RKO (cell line): ENCODE data around the gene CDCA7L.
"Not testable (repeated sequence)": the region's sequence is repeated elsewhere in the genome, so short reads cannot be mapped to it uniquely, and the experiment has no call there.

Experiments used
- DNase-seq: peaks from one replicate; pipeline ENCODE4 v3.0.0-alpha.2; 2016; ENCODE audit warnings: low spot score

CDCA7L gene

DNA sequence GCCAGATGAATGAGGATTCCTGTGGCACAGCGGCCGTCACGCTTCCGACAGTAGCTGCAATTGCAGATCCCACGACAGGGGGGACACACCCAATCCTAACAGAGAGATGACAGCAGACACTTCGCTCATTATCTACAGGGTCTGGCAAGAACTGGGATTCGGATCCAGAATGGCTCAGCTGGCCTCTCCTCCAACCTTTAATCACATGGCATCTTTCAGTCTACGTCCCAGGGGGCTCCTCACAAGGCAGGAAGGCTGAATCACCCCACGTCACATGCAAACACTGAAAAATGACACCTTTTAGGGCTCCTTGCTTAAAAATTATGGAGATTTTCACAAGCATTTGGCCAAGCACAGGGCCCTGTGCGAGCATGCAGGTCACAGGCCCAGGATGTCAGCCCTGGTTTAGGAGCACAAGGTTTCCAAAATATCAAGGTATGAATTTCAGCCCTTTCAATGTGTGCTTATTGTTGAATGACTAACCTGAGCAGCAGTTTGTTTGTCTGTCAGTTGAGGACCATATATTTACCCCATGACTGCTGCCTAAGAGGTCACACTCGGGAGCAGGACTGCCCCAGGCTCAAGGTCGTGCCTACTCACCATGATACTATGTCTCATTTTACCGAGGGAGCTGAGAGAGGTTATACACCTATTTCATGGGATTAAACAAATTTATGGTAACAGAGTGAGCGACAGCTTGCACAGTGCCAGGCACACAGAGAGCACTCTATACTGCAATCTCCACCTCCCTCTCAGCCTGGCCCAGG lies 42.5 kb downstream of the CDCA7L start:
- DNase-seq = no peak

DNA sequence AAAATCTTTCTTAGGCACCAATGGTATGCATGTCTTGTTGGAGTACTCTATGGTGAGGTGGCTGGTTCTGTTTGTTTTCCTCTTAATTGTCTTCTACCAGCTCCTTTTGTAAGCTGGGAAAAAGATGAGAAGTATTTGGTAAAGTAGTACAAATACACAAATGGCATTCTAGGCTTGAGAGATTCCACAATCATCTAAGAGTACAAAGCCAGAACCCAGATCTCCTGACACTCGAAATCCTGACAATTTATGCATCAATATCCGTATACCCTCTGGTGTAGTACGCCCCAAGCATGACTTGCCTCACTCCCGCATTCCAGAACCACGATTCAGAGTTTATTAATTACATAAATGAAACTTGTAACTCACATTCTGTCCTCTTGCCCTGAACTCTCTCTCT lies 43.5 kb downstream of the CDCA7L start:
- peak; percentile 28 for DNase-seq

DNA sequence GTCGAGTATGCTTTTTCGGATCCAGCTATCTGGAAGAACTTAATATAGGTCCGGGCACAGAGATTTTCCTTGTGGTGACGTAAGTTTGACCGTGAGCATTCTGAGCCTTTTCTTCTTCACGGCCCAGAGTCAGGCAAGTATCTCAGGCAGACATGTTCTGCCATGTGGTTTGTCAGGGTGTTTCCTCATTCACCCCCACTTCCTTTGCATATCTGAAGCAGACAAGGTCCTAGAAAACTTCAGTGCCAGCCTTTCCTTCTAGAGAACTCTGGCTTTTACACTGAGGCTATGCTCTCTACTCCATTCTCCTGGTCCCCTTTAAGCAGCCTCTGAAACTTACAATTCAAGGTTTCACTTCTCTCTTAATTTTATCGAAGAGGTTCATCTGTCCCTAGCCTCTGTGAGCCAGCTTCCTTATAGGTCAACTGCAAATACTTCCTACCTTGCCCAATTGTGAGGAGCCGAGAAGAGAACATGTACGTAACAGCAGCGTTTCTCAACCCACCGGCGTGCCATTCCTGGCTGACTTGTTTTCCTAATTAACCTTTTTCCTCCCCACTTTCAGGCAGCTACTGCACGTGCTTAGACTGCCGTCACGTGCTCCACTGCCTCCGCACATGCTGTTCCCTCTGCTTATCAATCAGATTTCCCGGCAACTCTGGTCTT lies 47.3 kb downstream of the CDCA7L start:
- no peak for DNase-seq

DNA sequence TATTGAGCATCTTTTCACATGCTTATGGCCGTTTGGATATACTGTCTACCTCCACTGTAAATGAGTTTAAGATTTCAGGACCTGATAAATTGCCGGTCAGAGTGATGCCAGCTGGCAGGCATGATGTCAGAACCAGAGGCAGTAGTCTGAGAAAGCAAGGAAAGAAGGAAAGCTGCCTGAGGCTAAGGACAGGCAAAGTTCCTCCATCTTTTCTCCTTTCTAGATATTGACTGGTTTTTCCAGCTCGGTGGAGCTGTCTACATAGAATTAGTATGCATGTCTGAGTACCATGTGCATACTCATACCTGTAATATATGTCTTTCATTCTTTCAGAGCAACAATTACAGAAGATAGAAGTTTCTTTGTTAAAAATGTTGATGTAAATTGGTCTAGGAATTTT lies 52.3 kb downstream of the CDCA7L start:
- no peak for DNase-seq

DNA sequence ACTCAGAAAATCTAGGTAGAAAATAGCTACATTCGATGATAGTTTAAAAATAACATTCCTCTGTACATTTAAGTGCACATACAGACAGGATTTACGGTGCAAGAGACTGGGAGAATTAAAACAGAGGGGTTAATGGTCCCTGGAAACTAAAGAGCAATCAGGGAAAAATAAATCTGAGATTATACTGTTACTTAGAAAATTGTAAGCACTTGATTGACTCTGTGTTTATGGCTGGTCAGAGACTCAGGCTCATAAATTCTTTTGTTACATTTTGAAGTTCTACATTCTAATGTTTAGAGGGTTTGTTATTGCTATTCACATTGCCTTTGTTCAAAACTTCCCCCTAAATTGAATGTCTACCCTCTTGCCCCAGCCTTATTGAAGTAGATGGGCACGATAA lies 54.4 kb downstream of the CDCA7L start:
- no peak for DNase-seq

DNA sequence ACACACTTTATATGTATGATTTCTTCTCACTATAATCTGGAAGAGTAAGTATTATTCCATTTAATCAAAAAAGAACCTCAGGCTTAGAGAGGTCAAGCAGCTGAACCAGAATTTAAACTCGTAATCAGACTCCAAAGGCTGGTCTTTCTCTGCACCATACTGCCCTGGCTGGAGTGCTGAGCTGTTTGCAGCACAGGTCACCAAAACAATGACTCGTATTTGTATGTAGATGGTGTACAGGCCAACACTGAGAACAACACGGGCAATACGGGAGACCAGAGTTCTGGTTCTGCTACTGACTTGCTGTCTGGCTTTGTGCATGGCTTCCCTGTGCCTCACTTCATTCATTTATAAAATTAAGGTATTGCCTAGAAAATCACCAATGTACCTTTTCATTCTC lies 57.9 kb downstream of the CDCA7L start:
- no peak for DNase-seq

DNA sequence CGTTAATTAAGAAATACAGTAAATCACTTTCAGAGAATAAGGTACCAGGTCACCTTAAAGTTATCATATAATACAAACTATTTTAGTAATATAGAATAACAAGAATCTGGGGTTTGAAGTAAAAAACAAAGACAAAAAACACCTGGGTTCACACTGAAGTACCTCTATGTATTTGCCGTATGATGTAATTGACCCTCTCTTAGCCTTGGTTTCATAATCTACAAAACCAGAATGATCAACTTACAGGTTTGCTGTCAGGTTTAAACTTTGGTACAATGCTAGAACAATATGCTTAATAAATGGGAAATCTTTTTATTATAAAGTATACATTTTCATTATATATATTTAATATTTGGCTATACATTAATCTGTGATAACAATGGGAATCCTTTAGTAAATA lies 58.3 kb downstream of the CDCA7L start:
- DNase-seq = no peak

DNA sequence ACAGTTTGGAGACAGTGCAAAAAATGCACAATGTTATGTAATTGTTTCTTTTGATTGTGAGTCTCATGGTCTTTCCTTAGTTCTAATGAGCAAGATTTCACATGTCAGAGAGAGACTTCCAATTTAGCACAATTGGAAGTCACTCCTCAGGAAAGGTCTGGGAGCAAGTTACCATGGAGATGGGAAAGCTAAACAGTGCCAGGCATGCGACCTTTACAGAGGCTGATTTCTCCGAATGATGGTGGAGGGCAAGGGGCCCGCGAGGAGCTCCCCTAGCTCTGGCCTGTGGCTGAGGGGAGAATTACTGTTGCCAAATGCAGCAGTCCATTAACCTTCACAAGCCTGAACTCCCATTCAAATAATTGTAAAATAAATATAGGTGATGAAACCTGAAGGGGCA lies 59.3 kb downstream of the CDCA7L start:
- no peak for DNase-seq

DNA sequence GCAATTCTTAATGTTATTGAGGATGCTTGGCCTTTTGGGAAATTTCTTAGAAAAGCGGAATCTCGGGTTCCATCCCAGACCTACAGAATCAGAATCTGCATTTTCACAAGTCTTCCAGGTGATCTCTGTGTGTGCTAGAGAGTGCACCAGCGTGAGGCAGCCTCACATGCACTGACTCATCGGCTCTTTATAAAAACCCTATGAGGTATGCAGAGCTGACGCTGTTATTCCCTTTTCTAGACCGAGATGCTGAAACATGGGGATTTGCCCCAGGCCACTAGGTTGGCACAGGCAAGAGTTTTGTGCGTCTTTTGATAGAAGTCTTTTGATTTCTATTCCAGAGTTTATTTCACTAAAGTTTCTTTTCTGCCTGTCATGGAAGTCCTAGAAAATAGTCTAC lies 61.2 kb downstream of the CDCA7L start:
- no peak for DNase-seq

DNA sequence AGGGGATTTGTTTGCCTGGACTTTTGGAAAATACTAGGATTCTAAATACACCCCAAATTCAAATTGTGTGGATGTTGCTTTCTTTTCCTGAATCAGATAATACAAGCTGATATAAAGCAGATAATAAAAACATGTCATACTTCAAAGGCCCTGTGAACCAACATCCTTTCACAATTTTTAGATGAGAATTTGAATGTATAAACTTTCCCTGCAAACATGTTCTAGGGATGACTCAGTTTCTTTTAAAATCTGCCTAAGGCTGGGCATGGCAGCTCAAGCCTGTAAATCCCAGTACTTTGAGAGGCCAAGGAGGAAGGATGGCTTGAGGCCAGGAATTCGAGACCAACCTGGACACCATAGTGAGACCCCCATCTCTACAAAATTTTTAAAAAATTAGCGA lies 62.2 kb downstream of the CDCA7L start:
- not testable (repeated sequence) for DNase-seq

DNA sequence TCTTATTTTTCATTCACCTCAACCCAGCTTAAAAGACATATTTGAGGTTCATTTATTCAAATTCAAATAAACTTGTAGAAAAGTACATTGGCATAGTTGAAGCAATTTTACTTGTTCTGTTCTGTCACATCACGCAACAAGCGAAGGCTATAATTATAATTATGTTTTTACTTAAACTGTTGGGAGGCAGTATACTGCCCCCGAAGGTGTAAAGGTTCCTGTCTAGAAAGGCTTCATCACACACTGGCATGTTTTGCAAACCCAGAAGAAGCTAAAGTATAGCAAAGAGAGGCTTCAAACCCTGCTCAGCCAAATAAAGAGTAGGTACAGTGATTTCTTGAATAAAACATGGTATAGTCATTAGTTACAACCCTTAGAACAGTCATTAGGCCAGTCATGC lies 62.6 kb downstream of the CDCA7L start:
- DNase-seq = peak; percentile 2

DNA sequence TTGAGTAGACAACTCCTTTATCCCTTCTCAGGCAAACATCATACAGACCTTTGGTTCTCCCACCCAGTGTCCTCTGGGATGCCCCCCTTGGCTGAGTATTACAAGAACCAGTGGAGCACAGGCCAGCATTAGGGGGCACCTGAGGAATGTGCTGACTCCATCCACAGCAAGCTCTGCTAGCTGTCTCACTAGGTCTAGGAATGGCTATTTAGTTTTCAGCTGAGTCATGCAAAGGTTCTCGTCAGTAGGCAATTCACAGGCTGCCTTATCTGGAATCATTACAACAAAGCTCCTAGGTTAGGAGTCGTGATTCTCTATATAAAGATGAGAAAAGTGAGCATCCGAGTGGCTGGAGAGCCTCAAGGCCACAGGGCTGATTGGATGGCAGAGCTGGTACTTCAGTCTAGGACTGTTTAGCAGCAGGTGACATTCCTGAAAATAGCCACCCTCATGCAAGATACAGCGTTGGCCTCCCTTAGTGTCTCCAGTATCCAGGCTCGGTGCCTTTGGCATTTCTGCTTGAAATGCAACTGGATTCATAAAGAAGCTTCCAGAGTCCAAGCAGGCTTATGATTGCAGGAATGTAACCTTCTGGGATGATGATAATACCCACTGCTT lies 75.8 kb downstream of the CDCA7L start:
- peak; percentile 4 for DNase-seq

DNA sequence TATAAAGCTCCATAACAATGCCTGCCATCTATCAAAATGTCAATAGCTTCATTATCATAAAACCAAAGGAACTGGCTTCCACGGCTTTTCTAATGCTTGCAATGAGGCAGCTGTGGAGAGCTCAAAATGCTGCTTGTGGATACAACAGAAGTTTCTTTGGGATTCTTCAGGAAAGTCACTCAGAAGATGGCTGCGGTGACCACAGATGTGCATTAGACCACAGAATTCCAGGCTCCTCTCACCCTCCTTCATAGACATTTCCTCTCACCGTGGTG lies 77.2 kb downstream of the CDCA7L start:
- no peak for DNase-seq

DNA sequence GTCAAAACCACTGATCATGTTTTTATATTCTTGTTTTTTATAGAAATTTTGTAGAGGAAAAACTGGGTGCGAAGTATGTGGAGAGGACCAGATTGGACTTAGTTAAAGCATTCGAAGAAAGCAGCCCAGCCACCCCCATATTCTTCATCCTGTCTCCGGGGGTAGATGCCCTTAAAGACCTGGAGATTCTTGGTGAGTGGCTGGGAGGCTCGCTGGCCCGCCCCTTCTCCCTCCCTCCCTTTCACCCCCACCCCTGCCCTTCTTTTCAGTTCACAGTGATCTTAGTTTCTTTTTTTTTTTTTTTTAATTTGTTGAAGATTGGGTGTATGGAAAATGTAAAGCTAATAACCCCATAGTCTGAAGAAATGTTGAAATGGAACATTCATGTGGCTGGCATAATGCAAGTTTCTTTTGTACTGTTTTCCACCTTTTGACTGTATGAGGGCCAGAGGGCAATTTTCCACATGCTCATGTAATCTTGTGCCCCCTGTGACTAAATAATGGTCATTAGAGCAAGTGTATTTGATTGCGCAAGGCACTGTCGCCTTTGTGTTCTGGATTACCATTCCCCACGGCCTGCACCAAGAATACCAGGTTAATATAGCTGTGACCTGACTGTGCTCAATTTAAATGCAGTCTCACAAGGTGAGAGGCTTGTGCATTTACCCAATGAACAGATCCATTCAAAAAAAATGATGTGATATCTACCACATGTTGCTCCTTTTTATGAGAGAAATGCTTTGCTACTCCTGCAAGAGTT lies 77.7 kb downstream of the CDCA7L start:
- no peak for DNase-seq

DNA sequence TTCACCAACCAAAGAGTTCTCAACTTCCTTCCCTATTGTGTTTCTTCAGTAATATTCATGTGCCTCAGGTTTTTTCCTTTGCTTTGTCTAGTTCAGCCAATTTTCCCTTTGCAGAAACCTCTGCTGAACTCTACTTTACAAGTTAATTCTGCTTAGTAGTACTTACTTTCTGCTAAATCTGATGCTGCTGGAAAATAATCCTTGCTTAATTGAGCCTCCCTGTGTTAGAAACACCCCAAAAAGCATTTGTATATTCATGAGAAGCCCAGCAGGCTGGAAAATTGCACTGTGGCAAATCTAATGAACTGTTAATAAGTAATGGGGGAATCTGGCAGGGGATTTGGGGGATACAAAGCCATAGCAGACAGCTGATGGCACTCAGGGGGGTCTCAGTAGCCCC lies 78.5 kb downstream of the CDCA7L start:
- no peak for DNase-seq

DNA sequence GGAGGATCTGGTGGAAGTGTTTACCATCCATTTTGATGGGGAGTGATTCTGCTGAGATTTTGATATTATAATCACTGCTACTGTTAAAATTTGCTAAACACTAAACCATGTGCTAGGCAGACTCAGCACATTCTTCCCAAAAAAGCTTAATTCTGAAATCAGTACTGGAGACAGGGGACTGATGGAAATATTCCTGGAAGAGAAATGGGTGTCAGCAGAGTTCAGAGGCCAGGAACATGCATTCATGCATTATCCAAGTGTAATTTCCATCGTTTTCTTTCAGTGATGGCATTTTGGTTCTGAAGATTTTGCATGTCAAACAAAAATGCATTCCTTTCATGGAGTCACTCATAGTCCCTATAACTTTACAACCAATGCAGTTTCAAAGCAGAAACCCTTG lies 79.0 kb downstream of the CDCA7L start:
- DNase-seq = no peak

DNA sequence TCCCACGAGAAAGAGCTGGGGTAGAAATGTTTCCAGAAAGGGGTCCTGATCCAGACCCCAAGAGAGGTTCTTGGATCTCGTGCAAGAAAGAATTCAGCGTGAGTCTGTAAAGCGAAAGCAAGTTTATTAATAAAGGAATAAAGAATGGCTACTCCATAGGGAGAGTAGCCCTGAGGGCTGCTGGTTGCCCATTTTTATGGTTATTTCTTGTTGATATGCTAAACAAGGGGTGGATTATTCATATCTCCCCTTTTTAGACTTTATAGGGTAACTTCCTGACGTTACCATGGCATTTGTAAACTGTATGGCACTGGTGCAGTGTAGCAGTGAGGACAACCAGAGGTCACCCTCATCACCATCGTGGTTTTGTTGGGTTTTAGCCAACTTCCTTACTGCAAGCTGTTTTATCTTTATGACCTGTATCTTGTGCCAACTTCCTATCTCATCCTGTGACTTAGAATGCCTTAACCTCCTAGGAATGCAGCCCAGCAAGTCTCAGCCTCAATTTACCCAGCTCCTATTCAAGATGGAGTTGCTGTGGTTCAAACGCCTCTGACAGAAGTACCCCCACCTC lies 80.0 kb downstream of the CDCA7L start:
- DNase-seq = not testable (repeated sequence)

DNA sequence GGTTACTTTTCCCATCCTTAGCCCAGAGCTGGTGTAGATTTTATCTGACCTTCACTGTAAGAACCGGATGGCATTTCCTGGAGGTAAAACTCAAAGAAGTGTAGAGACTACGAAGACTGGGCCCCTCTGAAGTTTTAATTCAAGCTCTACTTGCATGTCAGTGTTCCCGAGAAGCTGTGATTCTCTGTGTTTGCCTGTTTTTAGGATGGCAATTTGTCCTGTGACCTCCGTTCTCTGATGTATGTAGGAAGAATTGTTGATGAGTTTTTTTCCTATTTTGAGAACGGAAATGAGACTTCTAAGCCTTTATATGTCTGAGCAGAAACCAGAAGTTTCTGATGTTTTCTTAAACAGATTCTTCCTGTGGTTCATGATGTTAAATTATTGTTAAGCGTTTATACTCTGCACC lies 94.1 kb downstream of the CDCA7L start:
- no peak for DNase-seq
